HepG2 (cell line): Measurements from ENCODE around the gene ZNF831. TPM values are rescaled to one million over a fixed set of nuclear protein-coding genes. Genes with fewer than 3 reads are reported as not detected.

ENCODE experiments used
- BRCA1 ChIP-seq: sonication (generic); formaldehyde crosslinking; IDR thresholded peaks from 2 replicates; pipeline ENCODE4 v1.4.0; 2020; ENCODE audit warnings: missing genetic modification reagents
- ESRRA ChIP-seq: sonication (generic); formaldehyde crosslinking; IDR thresholded peaks from 2 replicates; pipeline ENCODE4 v1.5.1; 2020; ENCODE audit warnings: mild to moderate bottlenecking, low read depth, missing genetic modification reagents
- KDM2A ChIP-seq: sonication (generic); formaldehyde crosslinking; IDR thresholded peaks from 2 replicates; pipeline ENCODE4 v1.4.0; 2020; ENCODE audit warnings: low read depth, missing genetic modification reagents, borderline replicate concordance
- MTA1 ChIP-seq: sonication (generic); formaldehyde crosslinking; IDR thresholded peaks from 2 replicates; pipeline ENCODE4 v1.4.0; 2020; ENCODE audit warnings: missing genetic modification reagents, mild to moderate bottlenecking, borderline replicate concordance
- MZF1 ChIP-seq: sonication (generic); formaldehyde crosslinking; IDR thresholded peaks from 2 replicates; pipeline ENCODE4 v1.8.1; 2023; ENCODE audit warnings: mild to moderate bottlenecking, missing genetic modification reagents, borderline replicate concordance
- NRL ChIP-seq: sonication (generic); formaldehyde crosslinking; IDR thresholded peaks from 2 replicates; pipeline ENCODE4 v1.5.0; 2020; ENCODE audit warnings: missing genetic modification reagents, mild to moderate bottlenecking, moderate library complexity, borderline replicate concordance
- PHF8 ChIP-seq: sonication (generic); formaldehyde crosslinking; IDR thresholded peaks from 2 replicates; pipeline ENCODE4 v1.5.0; 2020; ENCODE audit warnings: missing genetic modification reagents
- PRMT3 ChIP-seq: sonication (generic); formaldehyde crosslinking; IDR thresholded peaks from 2 replicates; pipeline ENCODE4 v1.8.1; 2022; ENCODE audit warnings: low read depth, mild to moderate bottlenecking, moderate library complexity, missing genetic modification reagents, borderline replicate concordance
- SIX4 ChIP-seq: sonication (generic); formaldehyde crosslinking; IDR thresholded peaks from 2 replicates; pipeline ENCODE4 v1.4.0; 2020; ENCODE audit warnings: missing genetic modification reagents
- SMARCC2 ChIP-seq: fragments of 450-650 bp; IDR thresholded peaks from 2 replicates; pipeline ENCODE4 v1.6.1; 2017; ENCODE audit warnings: antibody characterized with exemption, mild to moderate bottlenecking
- TCF7L2 ChIP-seq: IDR thresholded peaks from 2 replicates; pipeline ENCODE4 v1.6.1; 2011; ENCODE audit warnings: mild to moderate bottlenecking, low read depth, low read length, moderate library complexity
- THAP11 ChIP-seq: IDR thresholded peaks from 2 replicates; pipeline ENCODE4 v1.6.1; 2016; ENCODE audit warnings: missing biosample characterization, missing genetic modification reagents
- TOE1 ChIP-seq: sonication (generic); formaldehyde crosslinking; IDR thresholded peaks from 2 replicates; pipeline ENCODE4 v1.4.0; 2020; ENCODE audit warnings: mild to moderate bottlenecking, missing genetic modification reagents
- ZFP1 ChIP-seq: IDR thresholded peaks from 2 replicates; pipeline ENCODE4 v1.6.1; 2016
- ZFX ChIP-seq: sonication (generic); formaldehyde crosslinking; IDR thresholded peaks from 2 replicates; pipeline ENCODE4 v1.4.0; 2020; ENCODE audit warnings: mild to moderate bottlenecking, low read depth, missing genetic modification reagents, moderate library complexity
- ZKSCAN1 ChIP-seq: fragments of 150-350 bp; IDR thresholded peaks from 2 replicates; pipeline ENCODE4 v1.6.1; 2014; ENCODE audit warnings: low read length
- ZNF543 ChIP-seq: sonication (generic); formaldehyde crosslinking; IDR thresholded peaks from 2 replicates; pipeline ENCODE4 v1.4.0; 2020; ENCODE audit warnings: mild to moderate bottlenecking, missing genetic modification reagents
- ZNF761 ChIP-seq: sonication (generic); formaldehyde crosslinking; conservative IDR thresholded peaks from 2 replicates; pipeline ENCODE4 v1.4.0; 2020; ENCODE audit warnings: mild to moderate bottlenecking, missing genetic modification reagents
- ZSCAN25 ChIP-seq: sonication (generic); formaldehyde crosslinking; IDR thresholded peaks from 2 replicates; pipeline ENCODE4 v1.8.0; 2022; ENCODE audit warnings: mild to moderate bottlenecking, missing genetic modification reagents
- polyA plus RNA-seq, 8 experiments: library from polyadenylated mRNA; depleted of rRNA in 3 of 8; stranded (reverse) in 7 of 8; unstranded in 1 of 8; fragments of >200 nt; fragmentation: Illumina TruSeq in 4 of 8; extraction: Trizol in 4 of 8; gene quantifications; 2 replicates each; pipeline versions ENCODE4 v1.2.1 to v1.2.3, GENCODE V29; 2011 to 2016; ENCODE audit warnings: low read depth in 4 of 8, missing spikeins in 1 of 8, mixed read lengths in 1 of 8; ENCODE audit not compliant: insufficient read depth in 1 of 8
- total RNA-seq, 5 experiments: library from RNA; depleted of rRNA; stranded (reverse); fragments of >200 nt; fragmentation: Illumina TruSeq; extraction: Trizol; gene quantifications; 2 replicates each; pipeline ENCODE4 v1.2.3, GENCODE V29; 2016; ENCODE audit warnings: low read depth in 1 of 5
- TF ChIP-seq, protein P1 (sequence below): sonication (generic); formaldehyde crosslinking; IDR thresholded peaks from 2 replicates; pipeline ENCODE4 v1.8.0; 2023; ENCODE audit warnings: mild to moderate bottlenecking, missing genetic modification reagents
- TF ChIP-seq, protein P2 (sequence below): IDR thresholded peaks from 2 replicates; pipeline ENCODE4 v1.4.0; 2020; ENCODE audit warnings: mild to moderate bottlenecking, missing genetic modification reagents
- TF ChIP-seq, protein P3 (sequence below): sonication (generic); formaldehyde crosslinking; IDR thresholded peaks from 2 replicates; pipeline ENCODE4; 2020; ENCODE audit warnings: missing genetic modification reagents, mild to moderate bottlenecking, borderline replicate concordance

Gene ZNF831
- total and polyA plus RNA-seq, 2 of the 13 experiments (the other 11 are each of a cell fraction or from before 2014, with no cell fraction given), result not detected

- TF ChIP-seq, protein P1, sequence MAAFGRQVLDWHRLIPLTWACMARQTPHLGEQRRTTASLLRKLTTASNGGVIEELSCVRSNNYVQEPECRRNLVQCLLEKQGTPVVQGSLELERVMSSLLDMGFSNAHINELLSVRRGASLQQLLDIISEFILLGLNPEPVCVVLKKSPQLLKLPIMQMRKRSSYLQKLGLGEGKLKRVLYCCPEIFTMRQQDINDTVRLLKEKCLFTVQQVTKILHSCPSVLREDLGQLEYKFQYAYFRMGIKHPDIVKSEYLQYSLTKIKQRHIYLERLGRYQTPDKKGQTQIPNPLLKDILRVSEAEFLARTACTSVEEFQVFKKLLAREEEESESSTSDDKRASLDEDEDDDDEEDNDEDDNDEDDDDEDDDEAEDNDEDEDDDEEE (CRISPR knock-in tag), result no peak
- TF ChIP-seq, protein P2, sequence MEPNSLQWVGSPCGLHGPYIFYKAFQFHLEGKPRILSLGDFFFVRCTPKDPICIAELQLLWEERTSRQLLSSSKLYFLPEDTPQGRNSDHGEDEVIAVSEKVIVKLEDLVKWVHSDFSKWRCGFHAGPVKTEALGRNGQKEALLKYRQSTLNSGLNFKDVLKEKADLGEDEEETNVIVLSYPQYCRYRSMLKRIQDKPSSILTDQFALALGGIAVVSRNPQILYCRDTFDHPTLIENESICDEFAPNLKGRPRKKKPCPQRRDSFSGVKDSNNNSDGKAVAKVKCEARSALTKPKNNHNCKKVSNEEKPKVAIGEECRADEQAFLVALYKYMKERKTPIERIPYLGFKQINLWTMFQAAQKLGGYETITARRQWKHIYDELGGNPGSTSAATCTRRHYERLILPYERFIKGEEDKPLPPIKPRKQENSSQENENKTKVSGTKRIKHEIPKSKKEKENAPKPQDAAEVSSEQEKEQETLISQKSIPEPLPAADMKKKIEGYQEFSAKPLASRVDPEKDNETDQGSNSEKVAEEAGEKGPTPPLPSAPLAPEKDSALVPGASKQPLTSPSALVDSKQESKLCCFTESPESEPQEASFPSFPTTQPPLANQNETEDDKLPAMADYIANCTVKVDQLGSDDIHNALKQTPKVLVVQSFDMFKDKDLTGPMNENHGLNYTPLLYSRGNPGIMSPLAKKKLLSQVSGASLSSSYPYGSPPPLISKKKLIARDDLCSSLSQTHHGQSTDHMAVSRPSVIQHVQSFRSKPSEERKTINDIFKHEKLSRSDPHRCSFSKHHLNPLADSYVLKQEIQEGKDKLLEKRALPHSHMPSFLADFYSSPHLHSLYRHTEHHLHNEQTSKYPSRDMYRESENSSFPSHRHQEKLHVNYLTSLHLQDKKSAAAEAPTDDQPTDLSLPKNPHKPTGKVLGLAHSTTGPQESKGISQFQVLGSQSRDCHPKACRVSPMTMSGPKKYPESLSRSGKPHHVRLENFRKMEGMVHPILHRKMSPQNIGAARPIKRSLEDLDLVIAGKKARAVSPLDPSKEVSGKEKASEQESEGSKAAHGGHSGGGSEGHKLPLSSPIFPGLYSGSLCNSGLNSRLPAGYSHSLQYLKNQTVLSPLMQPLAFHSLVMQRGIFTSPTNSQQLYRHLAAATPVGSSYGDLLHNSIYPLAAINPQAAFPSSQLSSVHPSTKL, result peak; percentile 20; the same call in 1 of the 2 replicates
- TF ChIP-seq, protein P3, sequence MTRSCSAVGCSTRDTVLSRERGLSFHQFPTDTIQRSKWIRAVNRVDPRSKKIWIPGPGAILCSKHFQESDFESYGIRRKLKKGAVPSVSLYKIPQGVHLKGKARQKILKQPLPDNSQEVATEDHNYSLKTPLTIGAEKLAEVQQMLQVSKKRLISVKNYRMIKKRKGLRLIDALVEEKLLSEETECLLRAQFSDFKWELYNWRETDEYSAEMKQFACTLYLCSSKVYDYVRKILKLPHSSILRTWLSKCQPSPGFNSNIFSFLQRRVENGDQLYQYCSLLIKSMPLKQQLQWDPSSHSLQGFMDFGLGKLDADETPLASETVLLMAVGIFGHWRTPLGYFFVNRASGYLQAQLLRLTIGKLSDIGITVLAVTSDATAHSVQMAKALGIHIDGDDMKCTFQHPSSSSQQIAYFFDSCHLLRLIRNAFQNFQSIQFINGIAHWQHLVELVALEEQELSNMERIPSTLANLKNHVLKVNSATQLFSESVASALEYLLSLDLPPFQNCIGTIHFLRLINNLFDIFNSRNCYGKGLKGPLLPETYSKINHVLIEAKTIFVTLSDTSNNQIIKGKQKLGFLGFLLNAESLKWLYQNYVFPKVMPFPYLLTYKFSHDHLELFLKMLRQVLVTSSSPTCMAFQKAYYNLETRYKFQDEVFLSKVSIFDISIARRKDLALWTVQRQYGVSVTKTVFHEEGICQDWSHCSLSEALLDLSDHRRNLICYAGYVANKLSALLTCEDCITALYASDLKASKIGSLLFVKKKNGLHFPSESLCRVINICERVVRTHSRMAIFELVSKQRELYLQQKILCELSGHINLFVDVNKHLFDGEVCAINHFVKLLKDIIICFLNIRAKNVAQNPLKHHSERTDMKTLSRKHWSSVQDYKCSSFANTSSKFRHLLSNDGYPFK, result no peak
- no peak for TF ChIP-seq PRMT3 (CRISPR knock-in tag)
- no peak for TF ChIP-seq ESRRA (CRISPR knock-in tag)
- no peak for TF ChIP-seq SIX4 (CRISPR knock-in tag)
- no peak for TF ChIP-seq MTA1 (CRISPR knock-in tag)
- TF ChIP-seq SMARCC2, result no peak
- TF ChIP-seq MZF1 (CRISPR knock-in tag), result no peak
- TF ChIP-seq NRL (CRISPR knock-in tag), result no peak
- no peak for TF ChIP-seq PHF8
- 0 out of 2 replicates have a peak, but pooled peaks have one; percentile 35 for TF ChIP-seq THAP11 (CRISPR knock-in tag)
- no peak for TF ChIP-seq ZKSCAN1
- TF ChIP-seq KDM2A (CRISPR knock-in tag), result peak; percentile 87; the same call in 1 of the 2 replicates
- no peak for TF ChIP-seq ZNF761 (CRISPR knock-in tag)
- TF ChIP-seq ZNF543, result no peak
- TF ChIP-seq TOE1 (CRISPR knock-in tag), result no peak
- TF ChIP-seq ZFX (CRISPR knock-in tag), result peak; percentile 29; the same call in 1 of the 2 replicates
- no peak for TF ChIP-seq TCF7L2
- TF ChIP-seq ZFP1 (CRISPR knock-in tag), result no peak
- no peak for TF ChIP-seq BRCA1
- 0 out of 2 replicates have a peak, but pooled peaks have one; percentile 41 for TF ChIP-seq ZSCAN25 (CRISPR knock-in tag)
Observed at GRCh38 chr20:59222253-59223181, 58.9 kb downstream of the ZNF831 start (continued).
